Stimulated activated CD4-positive, alpha-beta T cell treated with anti-CD3 and anti-CD28 coated beads, Interleukin-2, amount 100 ng/mL, for 4 hours (primary cell): ENCODE results near the gene RBCK1.

ENCODE experiments used
- DNase-seq: peaks from one replicate; pipeline ENCODE4 v3.0.0-alpha.2; 2020; ENCODE audit warnings: low read depth

The RBCK1 gene

GRCh38 chr20:399182-399707 is 8.9 kb upstream of the RBCK1 start:
- DNase-seq = no peak

DNA sequence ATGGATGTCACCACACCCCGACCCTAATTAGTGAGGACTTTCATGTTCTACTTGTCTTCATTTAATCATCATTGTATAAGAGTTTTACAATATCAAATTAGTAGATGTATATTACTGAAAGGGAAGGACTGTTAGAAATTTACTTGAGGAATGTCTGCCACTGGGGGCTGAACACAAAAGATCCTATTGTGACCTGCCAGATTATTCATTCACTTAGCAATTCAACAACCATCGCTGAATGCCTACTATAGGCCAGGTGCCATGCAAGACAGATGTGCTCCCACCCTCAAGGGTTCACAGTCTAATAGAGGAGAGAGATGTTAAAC is 8.0 kb upstream of the RBCK1 start:
- DNase-seq = no peak

DNA sequence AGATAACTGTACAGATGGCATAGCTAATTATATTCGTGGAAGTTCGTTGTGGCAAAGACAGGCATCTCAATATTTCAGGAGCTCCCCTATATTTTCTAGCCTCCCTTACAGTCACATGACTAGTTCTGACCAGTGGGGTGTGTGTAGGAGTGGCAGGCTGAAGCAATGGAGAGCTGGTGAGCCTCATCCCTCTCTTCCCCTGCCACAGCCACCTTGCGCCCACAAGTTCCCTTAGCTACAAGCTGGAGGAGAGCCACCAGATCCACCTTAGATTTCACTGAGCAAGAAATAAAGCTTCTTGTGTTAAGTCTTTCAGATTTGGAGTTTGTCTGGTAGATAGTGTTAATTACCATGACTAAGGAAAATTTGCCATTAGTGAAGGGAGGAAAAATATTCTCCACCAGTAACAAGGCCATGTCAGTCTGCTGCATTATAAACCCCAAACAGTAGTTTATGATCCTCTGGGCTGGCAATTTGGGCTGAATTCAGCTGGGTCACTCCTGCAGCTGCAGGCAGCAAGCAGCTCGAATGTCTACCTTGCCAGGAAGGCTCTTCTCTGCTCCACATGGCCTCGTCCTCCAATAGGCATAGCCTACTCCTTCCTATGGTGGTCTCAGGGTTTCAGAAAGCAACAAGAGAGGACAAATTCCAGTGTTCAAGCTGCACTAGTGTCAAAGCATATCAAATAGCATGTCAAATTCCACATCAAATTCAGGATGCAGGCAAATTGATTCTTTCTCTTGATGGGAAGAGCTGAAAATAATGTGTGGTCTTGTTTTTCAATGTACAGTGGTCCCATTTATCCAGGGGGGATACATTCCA is 7.4 kb upstream of the RBCK1 start:
- no peak for DNase-seq

GRCh38 chr20:401682-402495 is 6.2 kb upstream of the RBCK1 start:
- DNase-seq = no peak

DNA sequence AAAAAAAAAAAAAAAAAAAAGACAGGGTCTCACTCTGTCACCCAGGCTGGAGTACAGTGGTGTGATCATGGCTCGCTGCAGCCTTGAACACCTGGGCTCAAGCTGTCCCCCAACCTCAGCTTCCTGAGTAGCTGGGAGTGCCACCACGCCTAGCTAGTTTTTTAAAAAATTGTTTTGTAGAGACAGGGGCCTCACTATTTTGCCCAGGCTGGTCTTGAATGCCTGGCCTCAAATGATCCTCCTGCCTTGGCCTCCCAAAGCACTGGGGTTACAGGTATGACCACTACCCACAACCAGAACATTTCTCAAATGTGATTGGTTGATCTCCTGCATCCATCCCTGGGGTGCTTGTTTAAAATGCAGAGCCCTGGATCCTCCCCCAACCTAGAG is 5.6 kb upstream of the RBCK1 start:
- DNase-seq = no peak

DNA sequence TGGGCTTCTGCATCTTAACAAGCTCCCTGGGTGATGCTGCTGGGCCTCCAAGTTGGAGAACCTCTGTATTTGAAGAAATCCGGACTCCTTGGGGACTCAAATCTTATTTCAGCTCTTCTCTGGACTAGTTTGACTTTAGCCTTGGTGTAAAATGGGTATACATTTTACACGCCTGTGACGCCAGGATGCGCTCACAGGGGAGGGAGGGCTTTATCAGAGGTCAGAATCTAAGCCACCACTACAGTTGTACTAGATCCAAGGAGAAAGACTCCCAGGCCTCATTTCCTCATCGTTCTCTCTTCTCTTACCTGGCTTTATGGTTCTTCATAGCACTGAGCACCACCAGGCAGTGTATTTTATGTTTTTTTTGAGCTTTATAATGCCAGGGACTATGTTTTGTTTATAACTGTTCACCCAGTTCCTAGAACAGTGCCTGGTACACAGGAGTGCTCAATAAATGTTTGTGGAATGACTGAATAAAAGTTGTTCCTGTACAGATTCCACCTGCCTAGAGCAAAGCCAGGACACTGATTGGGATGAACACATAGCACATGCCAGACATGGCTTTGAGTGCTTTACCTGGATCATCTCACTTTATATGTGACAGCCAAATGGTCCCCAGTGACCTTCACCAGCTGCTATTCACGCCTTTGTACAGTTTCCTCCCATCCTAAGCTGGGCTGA is 5.1 kb upstream of the RBCK1 start:
- no peak for DNase-seq

- DNase-seq = no peak
Observed at GRCh38 chr20:403582-403957, 4.5 kb upstream of the RBCK1 start.

- no peak for DNase-seq
Observed at GRCh38 chr20:404088-404487, 4.0 kb upstream of the RBCK1 start.

GRCh38 chr20:406200-407132 is 1.6 kb upstream of the RBCK1 start:
- DNase-seq = no peak

- DNase-seq = peak; percentile 51
Observed at GRCh38 chr20:407133-407952, 756 bp upstream of the RBCK1 start.

GRCh38 chr20:408843-409696 is 971 bp downstream of the RBCK1 start:
- peak; percentile 10 for DNase-seq

- DNase-seq = no peak
Observed at GRCh38 chr20:409697-410559, 1.8 kb downstream of the RBCK1 start.

DNA sequence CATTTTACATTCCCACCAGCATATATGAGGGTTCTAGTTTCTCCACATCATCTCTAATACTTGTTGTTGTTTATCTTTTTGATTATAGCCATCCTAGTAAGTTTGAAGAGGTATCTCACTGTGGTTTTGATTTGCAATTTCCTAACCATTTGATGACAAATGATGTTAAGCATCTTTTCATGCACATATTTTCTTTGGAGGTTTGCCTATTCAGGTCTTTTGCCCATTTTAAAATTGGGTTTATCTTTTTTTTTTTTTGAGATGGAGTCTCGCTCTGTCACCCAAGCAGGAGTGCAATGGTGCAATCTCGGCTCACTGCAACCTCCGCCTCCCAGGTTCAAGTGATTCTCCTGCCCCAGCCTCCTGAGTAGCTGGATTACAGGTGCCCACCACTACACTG is 4.0 kb downstream of the RBCK1 start:
- DNase-seq = no peak

- no peak for DNase-seq
Observed at GRCh38 chr20:414161-414560, 6.1 kb downstream of the RBCK1 start.

DNA sequence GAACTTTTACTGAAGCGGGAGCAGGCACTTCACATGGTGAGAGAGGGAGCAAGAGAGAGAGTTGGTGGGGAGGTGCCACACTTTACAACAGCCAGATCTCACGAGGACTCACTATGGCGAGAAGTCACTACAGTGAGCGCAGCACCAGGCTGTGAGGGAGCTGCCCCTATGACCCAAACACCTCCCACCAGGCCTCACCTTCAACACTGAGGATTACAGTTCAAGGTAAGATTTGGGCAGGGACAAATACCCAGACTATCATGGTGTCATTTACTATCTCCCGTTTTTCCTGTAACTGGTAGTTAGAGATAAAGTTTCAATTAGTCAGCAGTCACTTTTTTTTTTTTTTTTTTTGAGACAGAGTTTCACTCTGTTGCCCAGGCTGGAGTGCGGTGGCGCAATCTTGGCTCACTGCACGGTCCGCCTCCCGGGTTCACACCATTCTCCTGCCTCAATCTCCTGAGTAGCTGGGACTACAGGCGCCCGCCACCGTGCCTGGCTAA is 7.8 kb downstream of the RBCK1 start:
- DNase-seq = no peak

DNA sequence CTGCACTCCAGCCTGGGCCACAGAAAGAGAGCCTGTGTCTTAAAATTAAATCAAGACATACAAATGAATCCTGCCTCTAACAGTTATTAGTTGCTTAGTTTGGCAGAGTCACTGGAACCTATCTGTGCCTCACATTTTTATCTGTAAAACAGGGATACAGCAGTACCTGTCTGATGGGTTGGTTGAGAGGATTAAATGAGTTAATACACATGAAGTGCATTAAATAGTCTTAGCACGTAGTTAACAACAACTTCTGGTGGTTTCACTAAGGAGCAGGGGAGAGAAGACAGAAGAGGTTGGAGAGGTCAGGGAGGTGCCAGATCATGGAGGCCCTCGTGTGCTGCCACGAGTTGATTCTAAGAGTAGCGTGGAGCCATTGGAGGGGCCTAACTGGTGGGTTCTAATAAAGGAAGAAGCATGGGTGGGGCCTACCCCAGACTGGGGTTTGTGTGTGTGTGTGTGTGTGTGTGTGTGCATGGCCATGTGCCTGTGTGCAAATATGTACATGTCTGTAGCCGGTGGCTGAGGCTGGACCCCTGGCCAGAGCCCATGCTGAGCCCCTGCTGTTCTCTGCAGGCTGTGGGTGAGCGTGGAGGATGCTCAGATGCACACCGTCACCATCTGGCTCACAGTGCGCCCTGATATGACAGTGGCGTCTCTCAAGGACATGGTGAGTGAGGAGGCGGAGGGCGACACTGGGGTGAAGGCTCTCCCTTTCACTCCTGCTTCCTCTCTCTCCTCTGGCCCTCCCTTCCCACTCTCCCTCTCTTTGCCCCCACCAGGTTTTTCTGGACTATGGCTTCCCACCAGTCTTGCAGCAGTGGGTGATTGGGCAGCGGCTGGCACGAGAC is 9.1 kb downstream of the RBCK1 start:
- no peak for DNase-seq

DNA sequence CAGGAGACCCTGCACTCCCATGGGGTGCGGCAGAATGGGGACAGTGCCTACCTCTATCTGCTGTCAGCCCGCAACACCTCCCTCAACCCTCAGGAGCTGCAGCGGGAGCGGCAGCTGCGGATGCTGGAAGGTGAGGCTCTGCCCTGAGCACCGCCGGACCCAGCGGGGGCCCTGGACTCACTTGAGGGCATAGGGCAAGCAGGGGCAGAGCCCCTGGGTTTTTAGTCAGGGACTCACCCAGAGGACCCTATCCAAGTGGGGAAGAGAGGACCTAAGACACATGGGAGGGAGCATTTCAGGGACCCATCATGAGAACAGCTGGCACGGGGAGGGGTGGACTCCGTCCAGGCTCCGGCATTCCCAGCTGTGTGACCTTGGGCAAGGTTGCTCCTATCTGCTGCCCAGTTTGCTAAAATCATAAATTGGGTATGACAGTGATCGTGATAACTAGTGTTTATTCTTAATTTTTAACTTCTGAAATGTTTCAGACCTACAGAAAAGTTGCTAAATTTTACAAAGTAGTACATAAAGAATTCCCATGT is 9.8 kb downstream of the RBCK1 start:
- no peak for DNase-seq
